HCT116 (cell line): ENCODE measurements around the gene CD99. TPM values are rescaled to one million over a fixed set of nuclear protein-coding genes. Genes with fewer than 3 reads are reported as not detected.

Source experiments
- ATAC-seq: fragments of 200-7000 bp; cut with Tn5 transposase; 2 replicates; pipeline ENCODE4 v1.9.1; 2020; ENCODE audit warnings: mild to moderate bottlenecking, moderate library complexity
- BruUV-seq: library from RNA; stranded (reverse); fragments of 400-500 nt; replicated peaks from 2 replicates; lab custom pipeline; 2021; lab: Mats Ljungman, UMichigan
- CTCF ChIA-PET: fragments of 300-600 bp; sonication (Branson Sonifier 250); formaldehyde crosslinking; loops from one replicate; lab custom pipeline; 2021; ENCODE audit warnings: antibody characterized with exemption; lab: Charles Lee
- POLR2A ChIA-PET: fragments of 300-600, 350-600 bp; sonication (Branson Sonifier 250); formaldehyde crosslinking; loops from one replicate; lab custom pipeline; 2021; ENCODE audit warnings: antibody characterized with exemption; lab: Charles Lee
- RAD21 ChIA-PET, 2 experiments: fragments of 300-600 bp; sonication (Branson Sonifier 250); formaldehyde crosslinking; loops; one replicate each; lab custom pipeline; 2023; ENCODE audit warnings: low total read pairs in 2 of 2; ENCODE audit not compliant: uncharacterized antibody in 2 of 2, unreplicated experiment in 2 of 2, low non-redundant PET in 1 of 2; lab: Charles Lee
- DNase-seq: peaks from one replicate; pipeline ENCODE4 v3.0.0-alpha.2; 2010; ENCODE audit warnings: low read depth, low spot score
- H2AFZ ChIP-seq: fragments of 200-600 bp; shearing (Covaris generic), sonication (generic); 2 replicates; pipeline ENCODE4 v1.6.1; 2017; ENCODE audit warnings: low read depth, mixed run types, mixed read lengths, antibody characterized with exemption, low read length; ENCODE audit not compliant: poor library complexity, severe bottlenecking
- H3K27ac ChIP-seq: 2 replicates; pipeline ENCODE4 v1.5.1; 2012; ENCODE audit warnings: low read depth, low read length
- H3K27me3 ChIP-seq: fragments of 200-600 bp; sonication (generic); 2 replicates; pipeline ENCODE4 v1.6.1; 2016; ENCODE audit warnings: mixed run types, low read length, mixed read lengths; ENCODE audit not compliant: insufficient read depth
- H3K36me3 ChIP-seq, 2 experiments: fragments of 200-500 bp in 1 of 2; fragments of 200-600 bp in 1 of 2; sonication (Bioruptor generic) in 1 of 2; sonication (generic) in 1 of 2; 2 replicates each; pipeline versions ENCODE4 v1.5.1 to v1.6.1; 2014 to 2016; ENCODE audit warnings: low read length in 2 of 2, inconsistent platforms in 1 of 2, mixed read lengths in 1 of 2, mixed run types in 1 of 2; ENCODE audit not compliant: insufficient read depth in 2 of 2, control insufficient read depth in 1 of 2
- H3K4me1 ChIP-seq, 2 experiments: fragments of 200-600 bp in 1 of 2; sonication (generic) in 1 of 2; 2 replicates each; pipeline versions ENCODE4 v1.5.1 to v1.6.1; 2012 to 2017; ENCODE audit warnings: low read length in 2 of 2, inconsistent platforms in 1 of 2, mild to moderate bottlenecking in 1 of 2, mixed read lengths in 1 of 2, mixed run types in 1 of 2, moderate library complexity in 1 of 2; ENCODE audit not compliant: insufficient read depth in 2 of 2, control insufficient read depth in 1 of 2
- H3K4me2 ChIP-seq: fragments of 200-600 bp; sonication (generic); 2 replicates; pipeline ENCODE4 v1.6.1; 2017; ENCODE audit warnings: mixed run types, low read length, mixed read lengths
- H3K4me3 ChIP-seq, 2 experiments: fragments of 200-600 bp in 1 of 2; sonication (generic) in 1 of 2; replicated peaks in 1 of 2; 2 replicates each; pipeline ENCODE4 v1.5.1; 2011 to 2016; ENCODE audit warnings: low read length in 2 of 2, control low read depth in 1 of 2, low read depth in 1 of 2, mild to moderate bottlenecking in 1 of 2, mixed read lengths in 1 of 2, mixed run types in 1 of 2
- H3K79me2 ChIP-seq: fragments of 200-600 bp; sonication (generic); 2 replicates; pipeline ENCODE4 v1.6.1; 2017; ENCODE audit warnings: mild to moderate bottlenecking, mixed run types, low read length, moderate library complexity, mixed read lengths; ENCODE audit not compliant: insufficient read depth
- H3K9ac ChIP-seq: fragments of 200-600 bp; sonication (generic); 2 replicates; pipeline ENCODE4 v1.6.1; 2016; ENCODE audit warnings: low read length, mixed read lengths
- H3K9me2 ChIP-seq: fragments of 200-600 bp; sonication (generic), shearing (Covaris generic); 2 replicates; pipeline ENCODE4 v1.6.1; 2017; ENCODE audit warnings: mixed run types, mild to moderate bottlenecking, moderate library complexity; ENCODE audit not compliant: insufficient read depth
- H3K9me3 ChIP-seq, 2 experiments: fragments of 200-500 bp in 1 of 2; fragments of 200-600 bp in 1 of 2; sonication (Bioruptor generic) in 1 of 2; sonication (generic) in 1 of 2; 2 replicates each; pipeline ENCODE4 v1.6.1; 2014 to 2017; ENCODE audit warnings: low read length in 2 of 2, mixed read lengths in 2 of 2, inconsistent platforms in 1 of 2, low read depth in 1 of 2, mild to moderate bottlenecking in 1 of 2, mixed run types in 1 of 2, moderate library complexity in 1 of 2; ENCODE audit not compliant: control insufficient read depth in 1 of 2, insufficient read depth in 1 of 2
- H4K20me1 ChIP-seq: fragments of 200-600 bp; sonication (generic), shearing (Covaris generic); 2 replicates; pipeline ENCODE4 v1.6.1; 2017; ENCODE audit warnings: mixed run types, mild to moderate bottlenecking, moderate library complexity; ENCODE audit not compliant: insufficient read depth
- ATF3 ChIP-seq: IDR thresholded peaks from 2 replicates; pipeline ENCODE4 v1.6.1; 2012
- CBX3 ChIP-seq: IDR thresholded peaks from 2 replicates; pipeline ENCODE4 v1.6.1; 2012; ENCODE audit warnings: low read depth
- EGR1 ChIP-seq: IDR thresholded peaks from 2 replicates; pipeline ENCODE4 v1.6.1; 2012; ENCODE audit warnings: low read depth
- ELF1 ChIP-seq: IDR thresholded peaks from 2 replicates; pipeline ENCODE4 v1.6.1; 2012; ENCODE audit warnings: low read depth, borderline replicate concordance
- EZH2 ChIP-seq: fragments of 200-600 bp; sonication (generic); IDR thresholded peaks from 2 replicates; pipeline ENCODE4 v1.6.1; 2017; ENCODE audit warnings: antibody characterized with exemption, mixed run types
- EZH2phosphoT487 ChIP-seq: fragments of 200-600 bp; IDR thresholded peaks from 2 replicates; pipeline ENCODE4 v1.6.1; 2018; ENCODE audit warnings: antibody characterized with exemption, borderline replicate concordance
- MAX ChIP-seq: IDR thresholded peaks from 2 replicates; pipeline ENCODE4 v1.6.1; 2012
- POLR2A ChIP-seq: IDR thresholded peaks from 2 replicates; pipeline ENCODE4 v1.7.0; 2011; ENCODE audit warnings: borderline replicate concordance; ENCODE audit not compliant: insufficient read depth, insufficient read length; ENCODE audit errors: extremely low read depth
- POLR2AphosphoS5 ChIP-seq: IDR thresholded peaks from 2 replicates; pipeline ENCODE4 v1.6.1; 2011; ENCODE audit warnings: mild to moderate bottlenecking, low read depth, low read length, moderate library complexity
- RAD21 ChIP-seq: IDR thresholded peaks from 2 replicates; pipeline ENCODE4 v1.6.1; 2012; ENCODE audit warnings: low read depth, mild to moderate bottlenecking
- SIN3A ChIP-seq: IDR thresholded peaks from 2 replicates; pipeline ENCODE4 v1.6.1; 2012; ENCODE audit warnings: low read depth
- SRF ChIP-seq: IDR thresholded peaks from 2 replicates; pipeline ENCODE4 v1.6.1; 2012; ENCODE audit warnings: low read depth
- TCF7L2 ChIP-seq: IDR thresholded peaks from 2 replicates; pipeline ENCODE4 v1.7.0; 2011; ENCODE audit warnings: borderline replicate concordance, inconsistent platforms; ENCODE audit not compliant: insufficient read depth, insufficient read length; ENCODE audit errors: extremely low read depth
- YY1 ChIP-seq: IDR thresholded peaks from 2 replicates; pipeline ENCODE4 v1.6.1; 2011; ENCODE audit warnings: low read length, low read depth, moderate library complexity, mild to moderate bottlenecking; ENCODE audit not compliant: insufficient replicate concordance; ENCODE audit errors: extremely low read depth
- ZBTB33 ChIP-seq: IDR thresholded peaks from 2 replicates; pipeline ENCODE4 v1.6.1; 2011; ENCODE audit warnings: mild to moderate bottlenecking, low read length, moderate library complexity; ENCODE audit not compliant: insufficient replicate concordance; ENCODE audit errors: extremely low read depth
- ZFX ChIP-seq: fragments of 450-650 bp; IDR thresholded peaks from 2 replicates; pipeline ENCODE4 v1.6.1; 2017
- intact Hi-C: fragments of 100-400 bp; cut with micrococcal nuclease; formaldehyde crosslinking; loops from 2 replicates; pipeline ENCODE4 v1.10.0; 2022
- total RNA-seq: library from RNA; stranded (reverse); gene quantifications from one replicate; pipeline ENCODE4 v1.2.1, GENCODE V29; 2021; ENCODE audit not compliant: unreplicated experiment

The CD99 gene
- total RNA-seq, 1 experiment from 2014 or later: 59.6 TPM

GRCh38 chrX:2718821-2719220 is 27.7 kb downstream of the CD99 start:
- Histone ChIP-seq H3K79me2 (no peaks in the 10 kb centered on the region), H3K9ac (no peak overlapping the region), H3K36me3 (peaks cover 0 to 10% of the 10 kb centered on the region in 2 experiments; a peak in 1 of 4 replicates), H3K4me1 (no peaks in the 10 kb centered on the region), H3K4me2 (no peak overlapping the region), H3K27me3 (no peaks in the 10 kb centered on the region), H4K20me1 (no peaks in the 10 kb centered on the region), H3K9me3 (no peaks in the 10 kb centered on the region), H3K27ac (no peak overlapping the region), H3K9me2 (no peaks in the 10 kb centered on the region), H3K4me3 (no peak overlapping the region), H2AFZ (no peak overlapping the region)
- DNase-seq: no peak
- CTCF ChIA-PET: no interaction called here
- ATAC-seq: no peak
- TF ChIP-seq POLR2A: no peak
- TF ChIP-seq TCF7L2: no peak
- TF ChIP-seq SRF: no peak
- no peak for TF ChIP-seq EZH2
- no peak for TF ChIP-seq ZFX
- no peak for TF ChIP-seq EZH2phosphoT487
- TF ChIP-seq MAX: no peak
- no peak for TF ChIP-seq ATF3
- no peak for TF ChIP-seq ZBTB33
- no peak for TF ChIP-seq SIN3A
- TF ChIP-seq ELF1: no peak
- no peak for TF ChIP-seq YY1
- TF ChIP-seq RAD21: no peak
- no peak for TF ChIP-seq EGR1
- TF ChIP-seq POLR2AphosphoS5: no peak
- no peak for TF ChIP-seq CBX3
- BruUV-seq: no TSS peak
- POLR2A ChIA-PET: no interaction called here
- RAD21 ChIA-PET: no interaction called here
- intact Hi-C loops: no loop called here
